ENCODE measurements around the gene DPYSL4.

DNA sequence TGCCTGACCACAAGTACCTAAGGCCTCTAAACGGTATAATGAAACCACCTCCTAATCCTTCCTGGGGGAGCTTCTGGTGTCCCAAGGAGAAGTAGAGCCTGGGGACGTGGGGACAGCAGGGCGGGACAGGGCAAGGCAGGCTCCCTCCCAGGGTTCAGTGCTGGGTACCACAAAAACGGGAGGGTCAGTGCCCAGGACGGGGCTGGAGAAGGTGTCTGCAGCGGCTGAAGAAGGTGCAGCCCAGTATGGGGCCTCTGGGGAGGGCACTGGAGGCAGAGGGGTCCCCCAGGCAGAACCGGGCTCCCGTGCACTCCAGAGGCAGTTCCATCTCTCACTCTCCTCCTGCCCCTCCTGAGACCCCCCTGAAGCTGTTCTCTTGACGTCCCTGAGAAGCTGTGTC, 46.2 kb downstream of the DPYSL4 start:
- TF ChIP-seq, protein P1, sequence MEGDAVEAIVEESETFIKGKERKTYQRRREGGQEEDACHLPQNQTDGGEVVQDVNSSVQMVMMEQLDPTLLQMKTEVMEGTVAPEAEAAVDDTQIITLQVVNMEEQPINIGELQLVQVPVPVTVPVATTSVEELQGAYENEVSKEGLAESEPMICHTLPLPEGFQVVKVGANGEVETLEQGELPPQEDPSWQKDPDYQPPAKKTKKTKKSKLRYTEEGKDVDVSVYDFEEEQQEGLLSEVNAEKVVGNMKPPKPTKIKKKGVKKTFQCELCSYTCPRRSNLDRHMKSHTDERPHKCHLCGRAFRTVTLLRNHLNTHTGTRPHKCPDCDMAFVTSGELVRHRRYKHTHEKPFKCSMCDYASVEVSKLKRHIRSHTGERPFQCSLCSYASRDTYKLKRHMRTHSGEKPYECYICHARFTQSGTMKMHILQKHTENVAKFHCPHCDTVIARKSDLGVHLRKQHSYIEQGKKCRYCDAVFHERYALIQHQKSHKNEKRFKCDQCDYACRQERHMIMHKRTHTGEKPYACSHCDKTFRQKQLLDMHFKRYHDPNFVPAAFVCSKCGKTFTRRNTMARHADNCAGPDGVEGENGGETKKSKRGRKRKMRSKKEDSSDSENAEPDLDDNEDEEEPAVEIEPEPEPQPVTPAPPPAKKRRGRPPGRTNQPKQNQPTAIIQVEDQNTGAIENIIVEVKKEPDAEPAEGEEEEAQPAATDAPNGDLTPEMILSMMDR (IDR thresholded peaks at IDR 0.05), result no peak
- TF ChIP-seq POLR2A (IDR thresholded peaks at IDR 0.05), result no peak

Measured in testis (tissue), 2 donors.